Measurements from ENCODE around the gene SPAG16. TPM values are rescaled to one million over a fixed set of nuclear protein-coding genes. Genes with fewer than 3 reads are reported as not detected.
"Not testable (repeated sequence)": the region's sequence is repeated elsewhere in the genome, so short reads cannot be mapped to it uniquely, and the experiment has no call there.

SPAG16 gene
- total and polyA plus RNA-seq, 2 donors = 32.0 to 45.0 TPM

GRCh38 chr2:213316001-213316735 lies 31.9 kb downstream of the SPAG16 start:
- Histone ChIP-seq H3K9me3 (ENCODE audit: control insufficient read depth in 2 of 2, insufficient read depth in 1 of 2, low read length in 1 of 2) (no peaks in the 10 kb centered on the region), H3K36me3 (ENCODE audit: control insufficient read depth in 2 of 2, insufficient read depth in 2 of 2, low read length in 1 of 2) (peaks cover 0 to 16% of the 10 kb centered on the region in 2 donors), H3K27me3 (ENCODE audit: control insufficient read depth in 2 of 2, insufficient read depth in 1 of 2, low read length in 1 of 2) (no peaks in the 10 kb centered on the region), H3K27ac (ENCODE audit: low read depth in 1 of 2, low read length in 1 of 2) (no peak overlapping the region), H3K4me1 (ENCODE audit: control insufficient read depth in 2 of 2, insufficient read depth in 2 of 2, low read length in 2 of 2) (no peaks in the 10 kb centered on the region), H3K4me3 (ENCODE audit: low read length in 2 of 2) (no peak overlapping the region)
- WGBS = 98% methylated on average over 3 of the region's 3 CpGs
- no peak for DNase-seq (ENCODE audit: low read depth in 6 of 9, low spot score in 9 of 9)

DNA sequence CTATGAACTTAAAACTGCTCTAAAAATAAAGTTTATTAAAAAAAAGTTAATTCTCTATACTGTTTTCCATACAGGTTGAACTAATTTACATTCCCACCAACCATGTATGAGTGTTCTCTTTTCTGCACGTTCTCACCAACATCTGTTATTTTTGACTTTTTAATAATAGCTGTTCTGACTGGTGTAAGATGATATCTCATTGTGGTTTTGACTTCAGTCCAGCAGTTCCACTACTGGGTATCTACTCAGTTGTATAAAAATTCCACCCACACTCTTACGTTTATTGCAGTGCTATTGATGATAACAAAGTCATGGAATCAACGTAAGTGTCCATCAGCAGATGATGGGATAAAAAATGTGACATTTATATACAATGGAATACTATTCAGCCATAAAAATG lies 33.7 kb downstream of the SPAG16 start:
- H3K4me1 ChIP-seq (ENCODE audit: control insufficient read depth in 2 of 2, insufficient read depth in 2 of 2, low read length in 2 of 2) = no peaks in the 10 kb centered on the region
- no peak for DNase-seq (ENCODE audit: low read depth in 6 of 9, low spot score in 9 of 9)
- no peaks in the 10 kb centered on the region for H3K9me3 ChIP-seq (ENCODE audit: control insufficient read depth in 2 of 2, insufficient read depth in 1 of 2, low read length in 1 of 2)
- 88% methylated on average over 3 of the region's 3 CpGs for WGBS
- no peak overlapping the region for H3K4me3 ChIP-seq (ENCODE audit: low read length in 2 of 2)
- H3K27ac ChIP-seq (ENCODE audit: low read depth in 1 of 2, low read length in 1 of 2) = no peak overlapping the region
- no peaks in the 10 kb centered on the region for H3K27me3 ChIP-seq (ENCODE audit: control insufficient read depth in 2 of 2, insufficient read depth in 1 of 2, low read length in 1 of 2)
- peaks cover 0 to 19% of the 10 kb centered on the region in 2 donors for H3K36me3 ChIP-seq (ENCODE audit: control insufficient read depth in 2 of 2, insufficient read depth in 2 of 2, low read length in 1 of 2)

GRCh38 chr2:213320604-213321003 lies 36.3 kb downstream of the SPAG16 start:
- Histone ChIP-seq H3K27me3 (ENCODE audit: control insufficient read depth in 2 of 2, insufficient read depth in 1 of 2, low read length in 1 of 2) (no peaks in the 10 kb centered on the region), H3K4me3 (ENCODE audit: low read length in 2 of 2) (no peak overlapping the region), H3K27ac (ENCODE audit: low read depth in 1 of 2, low read length in 1 of 2) (no peak overlapping the region), H3K36me3 (ENCODE audit: control insufficient read depth in 2 of 2, insufficient read depth in 2 of 2, low read length in 1 of 2) (peaks cover 0 to 19% of the 10 kb centered on the region in 2 donors), H3K4me1 (ENCODE audit: control insufficient read depth in 2 of 2, insufficient read depth in 2 of 2, low read length in 2 of 2) (no peaks in the 10 kb centered on the region), H3K9me3 (ENCODE audit: control insufficient read depth in 2 of 2, insufficient read depth in 1 of 2, low read length in 1 of 2) (no peaks in the 10 kb centered on the region)
- 99% methylated on average over 2 of the region's 2 CpGs for WGBS
- no peak for DNase-seq (ENCODE audit: low read depth in 6 of 9, low spot score in 9 of 9)

DNA sequence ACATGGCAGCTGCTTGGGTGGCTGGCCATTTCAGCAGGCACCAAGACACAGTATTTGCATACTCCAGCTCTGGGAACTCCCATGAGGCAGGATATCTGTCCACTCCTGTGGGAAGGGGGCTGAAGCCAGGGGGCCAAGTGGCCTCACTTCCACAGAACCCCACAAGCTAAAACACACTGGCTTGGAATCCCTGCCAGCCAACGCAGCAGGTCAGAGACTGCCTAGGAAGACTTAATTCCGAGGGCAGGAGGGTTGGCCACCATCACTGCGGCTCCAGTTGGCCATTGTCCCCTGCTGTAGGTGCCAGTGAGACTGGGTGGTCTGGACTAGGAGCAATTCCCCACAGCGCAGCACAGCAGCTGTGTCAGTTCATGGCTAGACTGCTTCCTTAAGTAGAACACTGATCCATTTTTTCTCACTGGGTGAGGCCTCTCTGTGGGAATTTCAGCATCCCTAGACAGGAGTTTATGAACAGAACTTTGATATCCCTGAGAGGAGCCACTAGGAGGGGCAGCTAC lies 52.0 kb downstream of the SPAG16 start:
- H3K27me3 ChIP-seq (ENCODE audit: control insufficient read depth in 2 of 2, insufficient read depth in 1 of 2, low read length in 1 of 2) = no peaks in the 10 kb centered on the region

DNA sequence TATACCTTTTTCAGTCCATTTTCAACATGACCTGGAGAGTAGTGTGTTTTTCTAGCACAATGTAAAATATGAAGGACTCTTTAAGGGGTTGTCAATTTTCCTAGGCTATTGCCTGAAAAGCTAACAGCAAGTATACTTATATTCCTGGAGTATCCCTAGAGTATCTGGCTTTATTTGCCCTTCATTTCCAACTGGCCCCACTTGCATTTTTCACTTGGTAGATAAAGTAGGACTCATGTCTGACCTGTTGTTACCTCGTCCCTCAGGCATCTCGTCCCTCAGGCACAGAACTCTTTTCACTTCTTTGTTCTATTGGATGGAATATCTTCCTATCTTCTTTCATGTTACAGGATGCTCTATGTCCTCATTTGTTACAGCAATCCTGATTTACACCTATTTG lies 69.2 kb downstream of the SPAG16 start:
- no peaks in the 10 kb centered on the region for H3K27me3 ChIP-seq (ENCODE audit: control insufficient read depth in 2 of 2, insufficient read depth in 1 of 2, low read length in 1 of 2)
- H3K4me3 ChIP-seq (ENCODE audit: low read length in 2 of 2) = no peak overlapping the region
- no peak for DNase-seq (ENCODE audit: low read depth in 6 of 9, low spot score in 9 of 9)
- no peaks in the 10 kb centered on the region for H3K9me3 ChIP-seq (ENCODE audit: control insufficient read depth in 2 of 2, insufficient read depth in 1 of 2, low read length in 1 of 2)
- H3K4me1 ChIP-seq (ENCODE audit: control insufficient read depth in 2 of 2, insufficient read depth in 2 of 2, low read length in 2 of 2) = no peaks in the 10 kb centered on the region
- no peak overlapping the region for H3K27ac ChIP-seq (ENCODE audit: low read depth in 1 of 2, low read length in 1 of 2)
- H3K36me3 ChIP-seq (ENCODE audit: control insufficient read depth in 2 of 2, insufficient read depth in 2 of 2, low read length in 1 of 2) = no peaks in the 10 kb centered on the region
- WGBS = 68% methylated on average over 2 of the region's 2 CpGs

More for the DNA sequence above, 52.0 kb downstream of the SPAG16 start:
- DNase-seq (ENCODE audit: low read depth in 6 of 9, low spot score in 9 of 9) = no peak
- H3K4me1 ChIP-seq (ENCODE audit: control insufficient read depth in 2 of 2, insufficient read depth in 2 of 2, low read length in 2 of 2) = no peaks in the 10 kb centered on the region
- H3K4me3 ChIP-seq (ENCODE audit: low read length in 2 of 2) = no peak overlapping the region
- H3K27ac ChIP-seq (ENCODE audit: low read depth in 1 of 2, low read length in 1 of 2) = no peak overlapping the region
- no peaks in the 10 kb centered on the region for H3K36me3 ChIP-seq (ENCODE audit: control insufficient read depth in 2 of 2, insufficient read depth in 2 of 2, low read length in 1 of 2)
- 96% methylated on average over 4 of the region's 4 CpGs for WGBS
- peaks cover 0 to 10% of the 10 kb centered on the region in 2 donors for H3K9me3 ChIP-seq (ENCODE audit: control insufficient read depth in 2 of 2, insufficient read depth in 1 of 2, low read length in 1 of 2)

- WGBS = 97% methylated on average over 1 of the region's 1 CpG
- DNase-seq (ENCODE audit: low read depth in 6 of 9, low spot score in 9 of 9) = no peak
Observed at GRCh38 chr2:213376644-213377043, 92.4 kb downstream of the SPAG16 start.

DNA sequence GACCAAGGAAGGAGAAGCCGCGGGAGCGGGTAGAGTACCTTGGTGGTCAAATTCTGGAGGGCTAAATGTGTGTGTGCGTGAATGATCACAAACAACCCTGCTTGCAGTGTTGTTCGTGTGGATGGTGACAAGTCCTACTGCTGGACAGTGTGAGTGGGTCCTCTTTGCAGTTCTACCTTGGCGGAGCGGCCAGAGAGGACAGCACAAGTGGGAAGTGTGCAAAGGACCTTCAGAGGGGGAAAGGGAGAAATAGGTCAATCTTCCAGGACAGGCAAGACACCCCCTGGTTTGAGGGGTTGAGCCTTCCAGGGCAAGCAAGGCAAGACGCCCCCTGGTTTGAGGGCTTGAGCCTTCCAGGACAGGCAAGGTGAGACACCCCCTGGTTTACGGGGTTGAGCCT lies 122.8 kb downstream of the SPAG16 start:
- H3K36me3 ChIP-seq (ENCODE audit: control insufficient read depth in 2 of 2, insufficient read depth in 2 of 2, low read length in 1 of 2); H3K9me3 ChIP-seq (ENCODE audit: control insufficient read depth in 2 of 2, insufficient read depth in 1 of 2, low read length in 1 of 2); H3K4me1 ChIP-seq (ENCODE audit: control insufficient read depth in 2 of 2, insufficient read depth in 2 of 2, low read length in 2 of 2); H3K27me3 ChIP-seq (ENCODE audit: control insufficient read depth in 2 of 2, insufficient read depth in 1 of 2, low read length in 1 of 2); H3K27ac ChIP-seq (ENCODE audit: low read depth in 1 of 2, low read length in 1 of 2); DNase-seq (ENCODE audit: low read depth in 6 of 9, low spot score in 9 of 9); H3K4me3 ChIP-seq (ENCODE audit: low read length in 2 of 2): not testable (repeated sequence)
- 98% methylated on average over 9 of the region's 9 CpGs for WGBS

More at GRCh38 chr2:213376644-213377043, 92.4 kb downstream of the SPAG16 start:
- no peaks in the 10 kb centered on the region for H3K36me3 ChIP-seq (ENCODE audit: control insufficient read depth in 2 of 2, insufficient read depth in 2 of 2, low read length in 1 of 2)
- H3K4me1 ChIP-seq (ENCODE audit: control insufficient read depth in 2 of 2, insufficient read depth in 2 of 2, low read length in 2 of 2) = no peaks in the 10 kb centered on the region
- H3K27ac ChIP-seq (ENCODE audit: low read depth in 1 of 2, low read length in 1 of 2) = no peak overlapping the region
- no peak overlapping the region for H3K4me3 ChIP-seq (ENCODE audit: low read length in 2 of 2)
- no peaks in the 10 kb centered on the region for H3K27me3 ChIP-seq (ENCODE audit: control insufficient read depth in 2 of 2, insufficient read depth in 1 of 2, low read length in 1 of 2)
- no peaks in the 10 kb centered on the region for H3K9me3 ChIP-seq (ENCODE audit: control insufficient read depth in 2 of 2, insufficient read depth in 1 of 2, low read length in 1 of 2)

DNA sequence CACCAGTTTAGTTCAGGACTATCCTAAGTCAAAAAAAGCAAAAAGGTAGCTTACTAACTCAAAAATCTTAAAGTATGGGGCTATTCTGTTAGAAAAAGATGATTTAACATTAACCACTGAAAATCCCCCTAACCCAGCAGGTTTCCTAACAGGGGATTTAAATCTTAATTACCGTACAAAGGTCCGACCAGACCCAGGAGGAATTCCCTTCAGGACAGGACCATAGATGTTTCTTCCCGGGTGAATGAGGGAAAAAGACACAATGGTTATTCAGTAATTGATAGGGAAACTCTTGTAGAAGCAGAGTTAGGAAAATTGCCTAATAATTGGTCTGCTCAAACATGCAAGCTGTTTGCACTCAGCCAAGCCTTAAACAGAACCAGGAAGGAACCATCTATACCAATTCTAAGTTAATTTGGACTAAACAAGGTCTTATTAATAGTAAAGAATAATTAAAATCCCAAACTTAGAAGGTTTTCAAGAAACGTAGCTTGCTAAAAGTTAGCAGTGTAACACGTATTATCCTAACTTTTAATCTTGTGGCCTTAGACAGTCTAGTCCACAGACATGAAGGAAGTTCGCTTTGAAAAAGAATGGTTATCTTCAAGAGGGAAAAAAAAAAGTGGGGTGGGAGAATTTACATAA lies 124.3 kb downstream of the SPAG16 start:
- H3K4me3 ChIP-seq (ENCODE audit: low read length in 2 of 2); H3K4me1 ChIP-seq (ENCODE audit: control insufficient read depth in 2 of 2, insufficient read depth in 2 of 2, low read length in 2 of 2); H3K27ac ChIP-seq (ENCODE audit: low read depth in 1 of 2, low read length in 1 of 2); DNase-seq (ENCODE audit: low read depth in 6 of 9, low spot score in 9 of 9); H3K27me3 ChIP-seq (ENCODE audit: control insufficient read depth in 2 of 2, insufficient read depth in 1 of 2, low read length in 1 of 2); H3K36me3 ChIP-seq (ENCODE audit: control insufficient read depth in 2 of 2, insufficient read depth in 2 of 2, low read length in 1 of 2); H3K9me3 ChIP-seq (ENCODE audit: control insufficient read depth in 2 of 2, insufficient read depth in 1 of 2, low read length in 1 of 2): not testable (repeated sequence)
- 84% methylated on average over 6 of the region's 6 CpGs for WGBS

DNA sequence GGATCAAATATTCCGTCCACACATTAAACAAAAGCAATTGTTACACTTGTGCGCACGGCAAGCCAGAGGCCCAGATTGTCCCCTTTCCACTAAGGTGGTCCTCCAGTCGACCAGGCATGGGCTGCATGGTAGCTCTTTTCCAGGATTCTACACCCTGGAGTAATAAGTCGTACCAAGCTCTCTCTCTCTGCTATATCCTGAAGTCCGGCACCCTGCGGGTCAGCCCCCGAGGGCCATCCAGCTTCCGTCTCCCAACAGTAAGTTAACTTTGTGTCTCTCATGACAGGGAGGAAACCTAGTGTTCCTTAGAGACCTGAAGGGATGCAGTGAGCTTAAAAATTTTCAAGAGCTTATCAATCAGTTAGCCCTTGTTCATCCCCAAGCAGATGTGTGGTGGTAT lies 126.4 kb downstream of the SPAG16 start:
- WGBS = 94% methylated on average over 9 of the region's 9 CpGs
- not testable (repeated sequence) for H3K4me1 ChIP-seq (ENCODE audit: control insufficient read depth in 2 of 2, insufficient read depth in 2 of 2, low read length in 2 of 2); H3K4me3 ChIP-seq (ENCODE audit: low read length in 2 of 2); H3K9me3 ChIP-seq (ENCODE audit: control insufficient read depth in 2 of 2, insufficient read depth in 1 of 2, low read length in 1 of 2); DNase-seq (ENCODE audit: low read depth in 6 of 9, low spot score in 9 of 9); H3K27me3 ChIP-seq (ENCODE audit: control insufficient read depth in 2 of 2, insufficient read depth in 1 of 2, low read length in 1 of 2); H3K36me3 ChIP-seq (ENCODE audit: control insufficient read depth in 2 of 2, insufficient read depth in 2 of 2, low read length in 1 of 2); H3K27ac ChIP-seq (ENCODE audit: low read depth in 1 of 2, low read length in 1 of 2)

Measured in thymus (tissue), 11 donors.